BLaER1 treated with 17β-estradiol and CSF1 and Interleukin-3, amounts not matched to agents 10 nM and 100 nM (cell line): ENCODE results near the gene TBRG1.
A peak's percentile ranks its signal among the peaks of the same experiment; 100 is the strongest.

Experiments used
- H3K27ac ChIP-seq, 11 experiments: shearing (Covaris generic); formaldehyde crosslinking; 2 replicates each; pipeline ENCODE4 v1.8.1; 2022
- H3K27me3 ChIP-seq, 11 experiments: shearing (Covaris generic); formaldehyde crosslinking; 2 replicates each; pipeline ENCODE4 v1.8.1; 2022
- H3K36me3 ChIP-seq, 11 experiments: shearing (Covaris generic); formaldehyde crosslinking; 2 replicates each; pipeline ENCODE4 v1.8.1; 2022
- H3K4me1 ChIP-seq, 10 experiments: shearing (Covaris generic); formaldehyde crosslinking; 2 replicates each; pipeline ENCODE4 v1.8.1; 2022
- H3K4me2 ChIP-seq, 11 experiments: shearing (Covaris generic); formaldehyde crosslinking; 2 replicates each; pipeline ENCODE4 v1.8.1; 2022
- H3K4me3 ChIP-seq, 10 experiments: shearing (Covaris generic); formaldehyde crosslinking; 2 replicates each; pipeline ENCODE4 v1.8.1; 2022
- H3K9ac ChIP-seq, 11 experiments: shearing (Covaris generic); formaldehyde crosslinking; 2 replicates each; pipeline ENCODE4 v1.8.1; 2022
- H3K9me3 ChIP-seq, 11 experiments: shearing (Covaris generic); formaldehyde crosslinking; replicated peaks in 1 of 11; 2 replicates each; pipeline ENCODE4 v1.8.1; 2022
- H4K20me1 ChIP-seq, 11 experiments: shearing (Covaris generic); formaldehyde crosslinking; 2 replicates each; pipeline ENCODE4 v1.8.1; 2022
- Cebpa-rat ChIP-seq, 11 experiments: shearing (Covaris generic); IDR thresholded peaks; 2 replicates each; pipeline ENCODE4 v1.8.1; 2022

Gene TBRG1

GRCh38 chr11:124667601-124668000 lies 44.9 kb downstream of the TBRG1 start:
- H3K4me2 ChIP-seq: no peak overlapping the region
- H3K9ac ChIP-seq: no peak overlapping the region; a peak in 1 of 22 replicates
- H3K36me3 ChIP-seq: peaks cover 0 to 50% (median 0%) of the 10 kb centered on the region in 11 experiments; a peak in 4 of 22 replicates
- no peaks in the 10 kb centered on the region for H3K9me3 ChIP-seq
- H4K20me1 ChIP-seq: peaks cover 0 to 4% (median 0%) of the 10 kb centered on the region in 11 experiments; a peak in 1 of 22 replicates
- no peak overlapping the region for H3K27ac ChIP-seq
- H3K27me3 ChIP-seq: no peaks in the 10 kb centered on the region
- no peak overlapping the region for H3K4me3 ChIP-seq
- TF ChIP-seq Cebpa-rat (IDR thresholded peaks at IDR 0.05): no peak
- H3K4me1 ChIP-seq: peaks cover 19 to 36% (median 34%) of the 10 kb centered on the region in 10 experiments

DNA sequence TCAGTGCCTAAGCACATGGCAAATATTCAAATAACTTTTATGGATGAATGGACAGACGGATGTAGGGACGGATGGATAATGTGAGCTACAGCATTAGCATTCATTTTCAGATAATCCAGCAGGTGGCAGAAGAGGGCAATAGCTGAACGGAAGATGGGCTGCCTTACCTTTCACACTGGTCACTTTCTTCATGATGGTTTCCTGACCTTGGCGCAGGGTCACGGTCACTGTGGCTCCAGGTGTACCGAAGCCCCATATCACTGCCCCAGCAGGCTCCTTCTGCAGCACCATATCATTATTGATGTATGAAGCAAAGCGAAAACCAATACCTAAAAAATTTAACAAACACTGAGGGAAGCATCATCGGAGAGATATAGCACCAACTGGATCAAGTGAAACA lies 46.5 kb downstream of the TBRG1 start:
- Histone ChIP-seq H3K4me1 (peaks cover 26 to 46% (median 44%) of the 10 kb centered on the region in 10 experiments), H3K4me3 (no peak overlapping the region), H4K20me1 (peaks cover 0 to 4% (median 0%) of the 10 kb centered on the region in 11 experiments; a peak in 1 of 22 replicates), H3K36me3 (peaks cover 0 to 39% (median 0%) of the 10 kb centered on the region in 11 experiments; a peak in 4 of 22 replicates), H3K9me3 (no peaks in the 10 kb centered on the region), H3K27ac (no peak overlapping the region), H3K9ac (no peak overlapping the region), H3K4me2 (peak overlapping the region in 10 of 11 experiments; percentile 32 to 96 (median 74); a peak in 18 of 22 replicates), H3K27me3 (no peaks in the 10 kb centered on the region)
- TF ChIP-seq Cebpa-rat (IDR thresholded peaks at IDR 0.05): no peak

DNA sequence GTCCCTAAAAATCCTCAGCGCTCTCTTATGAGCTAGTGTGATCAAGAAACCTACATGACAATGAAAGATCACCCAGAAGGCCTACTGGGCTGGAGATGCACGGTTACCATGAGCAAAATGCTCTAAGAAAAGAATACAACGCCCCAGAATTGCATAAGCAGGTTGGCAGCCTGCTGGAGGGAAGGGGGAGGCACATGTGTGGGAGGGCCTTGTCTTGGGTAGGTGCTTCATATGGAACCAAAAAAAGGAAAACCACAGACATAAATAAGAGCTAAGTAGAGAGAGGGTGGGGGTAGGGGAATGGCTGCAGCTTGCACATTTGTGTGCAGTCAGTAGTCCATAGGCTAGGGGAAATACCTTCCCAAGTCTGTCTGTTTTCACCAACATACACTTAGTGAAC lies 48.1 kb downstream of the TBRG1 start:
- H3K4me3 ChIP-seq: peak overlapping the region in 2 of 10 experiments; percentile 5 to 11; a peak in 3 of 20 replicates
- H3K36me3 ChIP-seq: peaks cover 0 to 29% (median 0%) of the 10 kb centered on the region in 11 experiments; a peak in 4 of 22 replicates
- H3K4me2 ChIP-seq: peak overlapping the region; percentile 52 to 96 (median 75)

GRCh38 chr11:124672536-124673215 lies 50.0 kb downstream of the TBRG1 start:
- Histone ChIP-seq H3K27ac (peak overlapping the region; percentile 64 to 89 (median 76); a peak in 21 of 22 replicates), H3K4me1 (peaks cover 55 to 76% (median 70%) of the 10 kb centered on the region in 10 experiments), H4K20me1 (peaks cover 0 to 4% (median 0%) of the 10 kb centered on the region in 11 experiments; a peak in 1 of 22 replicates), H3K27me3 (no peaks in the 10 kb centered on the region), H3K36me3 (peaks cover 0 to 10% (median 0%) of the 10 kb centered on the region in 11 experiments; a peak in 1 of 22 replicates), H3K4me2 (peak overlapping the region; percentile 85 to 98 (median 95)), H3K4me3 (peak overlapping the region; percentile 69 to 86 (median 77)), H3K9ac (peak overlapping the region; percentile 77 to 90 (median 85)), H3K9me3 (no peaks in the 10 kb centered on the region)
- TF ChIP-seq Cebpa-rat (IDR thresholded peaks at IDR 0.05): no peak

More for the DNA sequence above, 48.1 kb downstream of the TBRG1 start:
- Histone ChIP-seq H3K9me3 (no peaks in the 10 kb centered on the region), H3K9ac (peak overlapping the region in 6 of 11 experiments; percentile 8 to 45 (median 32); a peak in 6 of 22 replicates), H3K27ac (peak overlapping the region in 4 of 11 experiments; percentile 1 to 51 (median 36); a peak in 6 of 22 replicates), H4K20me1 (peaks cover 0 to 4% (median 0%) of the 10 kb centered on the region in 11 experiments; a peak in 1 of 22 replicates), H3K4me1 (peaks cover 42 to 60% (median 56%) of the 10 kb centered on the region in 10 experiments), H3K27me3 (no peaks in the 10 kb centered on the region)
- TF ChIP-seq Cebpa-rat (IDR thresholded peaks at IDR 0.05): peak in 5 of 11 experiments; percentile 26 to 74 (median 42); a peak in 3 of 22 replicates

DNA sequence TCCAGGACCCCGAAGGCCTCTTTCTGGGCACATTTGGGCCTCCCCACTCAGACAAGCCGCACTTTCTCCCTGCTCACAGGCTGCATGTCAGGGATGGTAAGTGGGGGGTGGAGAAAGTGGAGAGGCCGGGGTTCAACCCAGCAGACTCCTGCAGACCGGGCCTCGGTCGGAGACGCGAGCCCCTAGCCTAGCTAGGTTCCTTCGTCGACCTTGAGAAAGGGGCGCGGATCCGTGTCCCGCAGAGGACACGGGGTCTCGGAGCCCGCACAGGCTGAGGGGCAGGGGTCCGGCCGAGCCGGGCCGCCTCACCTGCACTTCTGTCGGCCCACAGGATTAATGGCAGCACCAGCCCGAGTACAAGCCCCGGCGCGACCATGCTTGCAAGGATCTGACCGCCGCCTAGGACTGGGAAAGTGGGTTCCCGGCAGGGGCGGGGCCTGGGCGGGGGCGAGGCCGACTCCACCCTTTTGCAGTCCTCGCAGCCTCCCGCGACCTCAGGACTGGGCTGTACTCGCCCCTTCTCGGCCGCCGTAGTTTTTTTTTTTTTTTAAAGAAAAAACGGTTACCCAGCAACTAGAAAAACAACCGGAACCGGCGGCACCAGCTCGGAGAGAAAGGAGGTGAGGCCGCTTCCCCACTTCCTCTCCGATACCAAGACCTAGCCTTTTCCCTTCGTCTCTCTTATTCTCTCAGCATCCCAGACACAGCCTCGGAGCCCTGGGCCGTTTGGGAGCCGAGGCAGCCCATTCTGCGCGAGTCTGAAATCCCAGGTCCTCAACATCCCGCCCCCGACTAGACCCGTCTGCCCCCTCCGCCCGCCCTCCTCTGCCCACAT lies 50.9 kb downstream of the TBRG1 start, which contains the start of the genes SIAE and SPA17:
Gene SIAE, minus strand, starts transcription at position 407 of the 835 bp plus-strand sequence. Its CDS starts 31 bp downstream, at position 376.
Gene SPA17, plus strand, starts transcription at position 572 of the 835 bp plus-strand sequence. CDS start 1,361 bp downstream, outside the sequence.
- Histone ChIP-seq H3K27me3 (no peaks in the 10 kb centered on the region), H3K4me3 (peak within 1 kb of the TSS; percentile 69 to 86 (median 77))

GRCh38 chr11:124674168-124674517 lies 51.5 kb downstream of the TBRG1 start:
- TF ChIP-seq Cebpa-rat (IDR thresholded peaks at IDR 0.05): no peak
- peak overlapping the region; percentile 50 to 89 (median 76); a peak in 21 of 22 replicates for H3K27ac ChIP-seq

More for the DNA sequence above, 50.9 kb downstream of the TBRG1 start, which contains the start of the genes SIAE and SPA17:
- Histone ChIP-seq H3K9me3 (no peaks in the 10 kb centered on the region), H3K27ac (peak within 1 kb of the TSS; percentile 65 to 89 (median 76)), H3K9ac (peak within 1 kb of the TSS; percentile 77 to 90 (median 85)), H4K20me1 (peaks cover 0 to 4% (median 0%) of the 10 kb centered on the region in 11 experiments; a peak in 1 of 22 replicates), H3K36me3 (peaks cover 0 to 1% (median 0%) of the 10 kb centered on the region in 11 experiments; a peak in 1 of 22 replicates), H3K4me2 (peak within 1 kb of the TSS; percentile 85 to 98 (median 95)), H3K4me1 (peaks cover 55 to 78% (median 70%) of the 10 kb centered on the region in 10 experiments)
- no peak for TF ChIP-seq Cebpa-rat (IDR thresholded peaks at IDR 0.05)

GRCh38 chr11:124674571-124674970 lies 51.9 kb downstream of the TBRG1 start:
- Histone ChIP-seq H3K4me2 (peak overlapping the region; percentile 85 to 98 (median 92)), H3K27me3 (no peaks in the 10 kb centered on the region), H3K9ac (peak overlapping the region; percentile 77 to 90 (median 85); a peak in 17 of 22 replicates), H3K4me3 (peak overlapping the region in 9 of 10 experiments; percentile 69 to 86 (median 76); a peak in 17 of 20 replicates), H3K36me3 (no peaks in the 10 kb centered on the region), H3K27ac (peak overlapping the region; percentile 50 to 89 (median 76); a peak in 17 of 22 replicates), H4K20me1 (peaks cover 0 to 2% (median 0%) of the 10 kb centered on the region in 11 experiments; a peak in 1 of 22 replicates), H3K4me1 (peaks cover 51 to 74% (median 67%) of the 10 kb centered on the region in 10 experiments), H3K9me3 (no peaks in the 10 kb centered on the region)
- TF ChIP-seq Cebpa-rat (IDR thresholded peaks at IDR 0.05): peak in 3 of 11 experiments; percentile 10 to 37 (median 14); a peak in 2 of 22 replicates

More at GRCh38 chr11:124674168-124674517, 51.5 kb downstream of the TBRG1 start:
- Histone ChIP-seq H3K9me3 (no peaks in the 10 kb centered on the region), H3K36me3 (no peaks in the 10 kb centered on the region), H3K9ac (peak overlapping the region; percentile 77 to 90 (median 85)), H3K4me2 (peak overlapping the region; percentile 85 to 98 (median 92)), H3K27me3 (no peaks in the 10 kb centered on the region), H4K20me1 (peaks cover 0 to 4% (median 0%) of the 10 kb centered on the region in 11 experiments; a peak in 1 of 22 replicates), H3K4me3 (peak overlapping the region; percentile 69 to 86 (median 77)), H3K4me1 (peaks cover 55 to 78% (median 70%) of the 10 kb centered on the region in 10 experiments)

DNA sequence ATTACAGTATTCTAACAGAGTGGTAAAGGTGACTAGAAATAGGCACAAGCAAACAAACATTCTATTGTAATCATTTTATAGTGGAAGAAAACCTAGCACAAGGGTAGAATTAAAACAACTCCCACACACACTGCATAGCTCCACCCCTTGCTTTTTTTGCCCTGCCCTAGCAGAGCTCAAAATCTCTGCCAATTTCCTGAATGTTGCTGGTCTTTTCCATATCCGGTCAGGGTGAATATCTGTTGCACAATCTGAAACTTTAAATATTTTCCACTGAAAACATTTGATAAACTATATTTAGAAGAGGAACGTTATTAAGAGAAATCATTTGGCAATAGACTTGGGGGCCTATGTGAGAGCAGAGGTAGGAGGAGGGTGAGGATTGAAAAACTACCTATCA lies 53.7 kb downstream of the TBRG1 start:
- peak in 4 of 11 experiments; percentile 33 to 81 (median 64); a peak in 5 of 22 replicates for TF ChIP-seq Cebpa-rat (IDR thresholded peaks at IDR 0.05)
- no peak overlapping the region; a peak in 3 of 20 replicates for H3K4me3 ChIP-seq

More for the DNA sequence above, 53.7 kb downstream of the TBRG1 start:
- H3K36me3 ChIP-seq: no peaks in the 10 kb centered on the region
- no peaks in the 10 kb centered on the region for H3K27me3 ChIP-seq
- H3K4me1 ChIP-seq: peaks cover 33 to 56% (median 49%) of the 10 kb centered on the region in 10 experiments
- H3K27ac ChIP-seq: peak overlapping the region in 5 of 11 experiments; percentile 27 to 67 (median 50); a peak in 8 of 22 replicates
- no peaks in the 10 kb centered on the region for H4K20me1 ChIP-seq
- peak overlapping the region; percentile 14 to 90 (median 56); a peak in 18 of 22 replicates for H3K4me2 ChIP-seq
- H3K9ac ChIP-seq: no peak overlapping the region; a peak in 1 of 22 replicates
- peaks cover 0 to 5% (median 0%) of the 10 kb centered on the region in 11 experiments; a peak in 3 of 22 replicates for H3K9me3 ChIP-seq
